ENCODE results near the gene GALNT10. TPM values are rescaled to one million over a fixed set of nuclear protein-coding genes. Genes with fewer than 3 reads are reported as not detected.
"Not testable (repeated sequence)": the region's sequence is repeated elsewhere in the genome, so short reads cannot be mapped to it uniquely, and the experiment has no call there.

The GALNT10 gene
- total and polyA plus RNA-seq, 2 donors (not counting 1 experiment from before 2014, with no cell fraction given) = 18.3 to 35.8 TPM

DNA sequence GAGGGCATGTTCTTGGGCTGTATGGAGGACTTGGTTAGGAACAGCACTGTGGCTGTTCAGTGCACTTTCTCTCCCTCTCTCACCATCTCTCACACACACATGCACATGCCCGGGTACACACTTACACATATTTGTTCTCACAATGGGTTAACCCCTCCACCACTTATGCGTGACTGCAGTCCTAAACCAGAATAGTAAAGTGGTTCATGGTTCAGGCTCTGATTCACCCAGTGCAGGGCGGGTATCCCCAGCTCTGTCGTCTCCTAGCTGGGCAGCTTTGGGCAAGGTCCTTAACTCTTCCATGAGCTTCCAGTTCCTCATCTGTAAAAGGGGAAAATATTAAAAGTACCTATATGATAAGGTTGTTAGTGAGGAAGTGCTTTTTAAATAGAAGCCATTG lies 45.3 kb upstream of the GALNT10 start:
- no peak overlapping the region for H3K4me2 ChIP-seq (ENCODE audit: extremely low read depth, insufficient read depth, low read length)
- H3K79me2 ChIP-seq (ENCODE audit: control insufficient read depth, insufficient read depth, low read length) = no peaks in the 10 kb centered on the region
- no peak overlapping the region for H3K4me3 ChIP-seq (replicated peaks in 1 of 4; ENCODE audit: control extremely low read depth in 1 of 4, insufficient read depth in 1 of 4, low read depth in 3 of 4, low read length in 4 of 4)
- H3K27me3 ChIP-seq (ENCODE audit: control insufficient read depth, insufficient read depth, low read length) = no peaks in the 10 kb centered on the region
- H3K4me1 ChIP-seq (ENCODE audit: control insufficient read depth, extremely low read depth, insufficient read depth, low read length) = no peaks in the 10 kb centered on the region
- no peaks in the 10 kb centered on the region for H3K36me3 ChIP-seq (ENCODE audit: control insufficient read depth, insufficient read depth, low read length)
- no peaks in the 10 kb centered on the region for H4K20me1 ChIP-seq (ENCODE audit: control insufficient read depth, extremely low read depth, insufficient read depth, low read length)
- H3K27ac ChIP-seq (ENCODE audit: insufficient read depth, low read length) = no peak overlapping the region
- no peak overlapping the region for H3K9ac ChIP-seq (ENCODE audit: insufficient read depth, low read length)
- H3K9me3 ChIP-seq (ENCODE audit: control insufficient read depth, insufficient read depth, low read depth, low read length) = no peaks in the 10 kb centered on the region
- H2AFZ ChIP-seq (ENCODE audit: low read length) = no peak overlapping the region
- TF ChIP-seq EZH2 (IDR thresholded peaks at IDR 0.05; ENCODE audit: low read length, missing control alignments) (no peak), CTCF (conservative IDR thresholded peaks at IDR 0.05 in 1 of 2, IDR thresholded peaks at IDR 0.05 in 1 of 2; ENCODE audit: low read depth in 1 of 2, low read length in 2 of 2) (no peak)
- no peak for DNase-seq (ENCODE audit: low read depth in 2 of 2)

DNA sequence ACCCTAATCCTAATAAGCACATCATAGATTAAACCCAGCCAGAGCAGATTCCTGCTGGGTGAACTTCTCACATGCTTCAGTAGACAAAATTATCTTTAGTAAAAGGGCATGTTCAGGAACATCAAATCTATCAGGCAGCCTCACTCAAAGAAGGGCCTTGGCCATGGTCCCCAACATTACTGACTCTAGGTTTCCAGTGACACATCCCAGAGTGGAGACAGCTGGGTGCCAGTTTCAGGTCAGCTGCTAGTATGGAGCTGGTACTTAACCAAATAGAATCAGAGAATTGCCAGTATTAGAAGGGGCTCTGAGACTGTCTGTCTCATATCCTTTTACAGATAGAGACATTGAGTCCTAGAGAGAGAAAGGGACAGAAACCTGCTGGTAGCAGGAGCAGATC lies 44.1 kb upstream of the GALNT10 start:
- H3K9me3 ChIP-seq (ENCODE audit: control insufficient read depth, insufficient read depth, low read depth, low read length) = no peaks in the 10 kb centered on the region
- H3K79me2 ChIP-seq (ENCODE audit: control insufficient read depth, insufficient read depth, low read length) = no peaks in the 10 kb centered on the region
- H3K27me3 ChIP-seq (ENCODE audit: control insufficient read depth, insufficient read depth, low read length) = no peaks in the 10 kb centered on the region
- no peak overlapping the region for H3K4me3 ChIP-seq (replicated peaks in 1 of 4; ENCODE audit: control extremely low read depth in 1 of 4, insufficient read depth in 1 of 4, low read depth in 3 of 4, low read length in 4 of 4)
- no peak for TF ChIP-seq CTCF (conservative IDR thresholded peaks at IDR 0.05 in 1 of 2, IDR thresholded peaks at IDR 0.05 in 1 of 2; ENCODE audit: low read depth in 1 of 2, low read length in 2 of 2)
- no peaks in the 10 kb centered on the region for H4K20me1 ChIP-seq (ENCODE audit: control insufficient read depth, extremely low read depth, insufficient read depth, low read length)
- no peak overlapping the region for H2AFZ ChIP-seq (ENCODE audit: low read length)
- no peak overlapping the region for H3K4me2 ChIP-seq (ENCODE audit: extremely low read depth, insufficient read depth, low read length)
- H3K4me1 ChIP-seq (ENCODE audit: control insufficient read depth, extremely low read depth, insufficient read depth, low read length) = no peaks in the 10 kb centered on the region
- H3K36me3 ChIP-seq (ENCODE audit: control insufficient read depth, insufficient read depth, low read length) = no peaks in the 10 kb centered on the region
- no peak overlapping the region for H3K27ac ChIP-seq (ENCODE audit: insufficient read depth, low read length)
- no peak overlapping the region for H3K9ac ChIP-seq (ENCODE audit: insufficient read depth, low read length)
- no peak for DNase-seq (ENCODE audit: low read depth in 2 of 2)

GRCh38 chr5:154147666-154148065 lies 42.9 kb upstream of the GALNT10 start:
- Histone ChIP-seq H3K36me3 (ENCODE audit: control insufficient read depth, insufficient read depth, low read length) (no peaks in the 10 kb centered on the region), H2AFZ (ENCODE audit: low read length) (no peak overlapping the region), H3K4me3 (replicated peaks in 1 of 4; ENCODE audit: control extremely low read depth in 1 of 4, insufficient read depth in 1 of 4, low read depth in 3 of 4, low read length in 4 of 4) (no peak overlapping the region)

DNA sequence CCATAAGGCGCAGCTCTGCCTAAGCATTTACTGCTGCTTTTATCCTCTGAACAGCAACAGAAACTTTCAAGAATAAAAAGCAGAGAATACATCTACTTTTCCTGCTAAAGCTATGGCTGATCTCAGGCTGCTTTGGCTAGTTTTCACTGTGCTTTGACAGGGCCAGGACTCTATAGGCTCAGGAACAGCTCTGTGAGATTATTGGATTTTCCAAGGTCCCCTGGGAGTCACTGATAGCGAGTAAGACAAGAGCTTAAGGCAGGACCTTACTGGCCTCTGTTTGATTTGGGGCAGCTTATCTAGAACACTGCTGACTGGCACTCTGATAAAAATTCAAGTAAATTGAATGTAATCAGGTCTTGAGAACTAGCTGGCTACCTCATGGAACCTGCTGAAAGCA lies 40.1 kb upstream of the GALNT10 start:
- H3K4me1 ChIP-seq (ENCODE audit: control insufficient read depth, extremely low read depth, insufficient read depth, low read length); H2AFZ ChIP-seq (ENCODE audit: low read length); H3K4me3 ChIP-seq (replicated peaks in 1 of 4; ENCODE audit: control extremely low read depth in 1 of 4, insufficient read depth in 1 of 4, low read depth in 3 of 4, low read length in 4 of 4); H3K9ac ChIP-seq (ENCODE audit: insufficient read depth, low read length); H3K9me3 ChIP-seq (ENCODE audit: control insufficient read depth, insufficient read depth, low read depth, low read length); H3K27ac ChIP-seq (ENCODE audit: insufficient read depth, low read length); H3K36me3 ChIP-seq (ENCODE audit: control insufficient read depth, insufficient read depth, low read length); H3K27me3 ChIP-seq (ENCODE audit: control insufficient read depth, insufficient read depth, low read length); H3K79me2 ChIP-seq (ENCODE audit: control insufficient read depth, insufficient read depth, low read length); H4K20me1 ChIP-seq (ENCODE audit: control insufficient read depth, extremely low read depth, insufficient read depth, low read length); H3K4me2 ChIP-seq (ENCODE audit: extremely low read depth, insufficient read depth, low read length); DNase-seq (ENCODE audit: low read depth in 2 of 2): not testable (repeated sequence)

More at GRCh38 chr5:154147666-154148065, 42.9 kb upstream of the GALNT10 start:
- Histone ChIP-seq H3K4me2 (ENCODE audit: extremely low read depth, insufficient read depth, low read length) (no peak overlapping the region), H3K27ac (ENCODE audit: insufficient read depth, low read length) (no peak overlapping the region), H3K9me3 (ENCODE audit: control insufficient read depth, insufficient read depth, low read depth, low read length) (no peaks in the 10 kb centered on the region), H3K27me3 (ENCODE audit: control insufficient read depth, insufficient read depth, low read length) (no peaks in the 10 kb centered on the region), H4K20me1 (ENCODE audit: control insufficient read depth, extremely low read depth, insufficient read depth, low read length) (no peaks in the 10 kb centered on the region), H3K9ac (ENCODE audit: insufficient read depth, low read length) (no peak overlapping the region), H3K4me1 (ENCODE audit: control insufficient read depth, extremely low read depth, insufficient read depth, low read length) (no peaks in the 10 kb centered on the region), H3K79me2 (ENCODE audit: control insufficient read depth, insufficient read depth, low read length) (no peaks in the 10 kb centered on the region)
- DNase-seq (ENCODE audit: low read depth in 2 of 2) = no peak
- TF ChIP-seq EZH2 (IDR thresholded peaks at IDR 0.05; ENCODE audit: low read length, missing control alignments) = no peak
- TF ChIP-seq CTCF (conservative IDR thresholded peaks at IDR 0.05 in 1 of 2, IDR thresholded peaks at IDR 0.05 in 1 of 2; ENCODE audit: low read depth in 1 of 2, low read length in 2 of 2) = no peak

Measured in fibroblast of lung (primary cell).